WTC11 (cell line): ENCODE measurements around the gene WDR46. TPM values are rescaled to one million over a fixed set of nuclear protein-coding genes. Genes with fewer than 3 reads are reported as not detected.

ENCODE experiments used
- ATAC-seq: fragments of 200-7000 bp; cut with Tn5 transposase; 2 replicates; pipeline ENCODE4 v1.10.0; 2021; ENCODE audit warnings: mild to moderate bottlenecking, moderate library complexity
- CTCF ChIA-PET: fragments of 300-600 bp; sonication (Branson Sonifier 250); formaldehyde crosslinking; loops from one replicate; lab custom pipeline; 2021; ENCODE audit warnings: antibody characterized with exemption; lab: Charles Lee
- POLR2A ChIA-PET: fragments of 350-600 bp; sonication (Branson Sonifier 250); formaldehyde crosslinking; loops from one replicate; lab custom pipeline; 2021; ENCODE audit warnings: antibody characterized with exemption; lab: Charles Lee
- DNase-seq: peaks from one replicate; pipeline ENCODE4 v3.0.0; 2021; ENCODE audit warnings: low spot score
- H3K27ac Mint-ChIP-seq: 2 replicates; pipeline ENCODE4 v1.8.0; 2021; ENCODE audit warnings: mixed read lengths
- H3K27me3 Mint-ChIP-seq: 2 replicates; pipeline ENCODE4 v1.8.0; 2021; ENCODE audit warnings: low read depth, mild to moderate bottlenecking, moderate library complexity, mixed read lengths
- H3K36me3 Mint-ChIP-seq: 2 replicates; pipeline ENCODE4 v1.8.0; 2021; ENCODE audit warnings: mixed read lengths
- H3K4me1 Mint-ChIP-seq: 2 replicates; pipeline ENCODE4 v1.8.0; 2022; ENCODE audit warnings: mixed read lengths
- H3K4me3 Mint-ChIP-seq: 2 replicates; pipeline ENCODE4 v1.8.0; 2021; ENCODE audit warnings: mild to moderate bottlenecking, moderate library complexity, mixed read lengths
- H3K9me3 Mint-ChIP-seq: 2 replicates; pipeline ENCODE4 v1.8.0; 2021; ENCODE audit warnings: mixed read lengths
- ATF1 ChIP-seq: sonication (generic); formaldehyde crosslinking; IDR thresholded peaks from 2 replicates; pipeline ENCODE4 v1.8.1; 2023; ENCODE audit warnings: mild to moderate bottlenecking, moderate library complexity, missing genetic modification reagents
- CBFB ChIP-seq: sonication (generic); formaldehyde crosslinking; IDR thresholded peaks from 2 replicates; pipeline ENCODE4 v1.8.1; 2022; ENCODE audit warnings: mild to moderate bottlenecking, low read depth, missing genetic modification reagents
- CREM ChIP-seq: sonication (generic); formaldehyde crosslinking; IDR thresholded peaks from 2 replicates; pipeline ENCODE4 v1.8.1; 2022; ENCODE audit warnings: mild to moderate bottlenecking, missing genetic modification reagents, moderate library complexity
- E2F4 ChIP-seq: sonication (generic); formaldehyde crosslinking; IDR thresholded peaks from 2 replicates; pipeline ENCODE4 v1.8.1; 2022; ENCODE audit warnings: low read depth, mild to moderate bottlenecking, moderate library complexity, missing genetic modification reagents, borderline replicate concordance
- E2F5 ChIP-seq: sonication (generic); formaldehyde crosslinking; IDR thresholded peaks from 2 replicates; pipeline ENCODE4 v1.8.1; 2022; ENCODE audit warnings: mild to moderate bottlenecking, moderate library complexity, missing genetic modification reagents
- ELF4 ChIP-seq: sonication (generic); formaldehyde crosslinking; IDR thresholded peaks from 2 replicates; pipeline ENCODE4 v1.8.1; 2022; ENCODE audit warnings: low read depth, mild to moderate bottlenecking, moderate library complexity, missing genetic modification reagents
- EMX1 ChIP-seq: fragments of 250-450 bp; sonication (Bioruptor Pico); IDR thresholded peaks from 2 replicates; pipeline ENCODE4 v1.8.0; 2021; ENCODE audit warnings: mild to moderate bottlenecking
- ESRRA ChIP-seq: sonication (generic); formaldehyde crosslinking; IDR thresholded peaks from 2 replicates; pipeline ENCODE4 v1.8.1; 2022; ENCODE audit warnings: mild to moderate bottlenecking, missing genetic modification reagents, borderline replicate concordance
- ETV6 ChIP-seq: sonication (generic); formaldehyde crosslinking; IDR thresholded peaks from 2 replicates; pipeline ENCODE4 v1.8.1; 2022; ENCODE audit warnings: mild to moderate bottlenecking, missing genetic modification reagents
- FOXJ3 ChIP-seq: sonication (generic); formaldehyde crosslinking; IDR thresholded peaks from 2 replicates; pipeline ENCODE4 v1.9.0; 2021; ENCODE audit warnings: missing genetic modification reagents, mild to moderate bottlenecking, borderline replicate concordance
- FOXK1 ChIP-seq: sonication (generic); formaldehyde crosslinking; IDR thresholded peaks from 2 replicates; pipeline ENCODE4 v1.8.0; 2022; ENCODE audit warnings: mild to moderate bottlenecking, moderate library complexity, missing genetic modification reagents
- HMGA2 ChIP-seq: fragments of 250-450 bp; sonication (Bioruptor Pico); IDR thresholded peaks from 2 replicates; pipeline ENCODE4 v1.4.0; 2021; ENCODE audit warnings: mild to moderate bottlenecking, moderate library complexity
- IRF1 ChIP-seq: sonication (generic); formaldehyde crosslinking; IDR thresholded peaks from 2 replicates; pipeline ENCODE4 v1.8.0; 2023; ENCODE audit warnings: missing genetic modification reagents
- IRF2 ChIP-seq: sonication (generic); formaldehyde crosslinking; IDR thresholded peaks from 2 replicates; pipeline ENCODE4 v1.8.0; 2022; ENCODE audit warnings: low read depth, missing genetic modification reagents, borderline replicate concordance
- JAZF1 ChIP-seq: fragments of 250-450 bp; sonication (Bioruptor Pico); IDR thresholded peaks from 2 replicates; pipeline ENCODE4 v1.9.0; 2021; ENCODE audit warnings: moderate library complexity, mild to moderate bottlenecking, inconsistent platforms
- MXD4 ChIP-seq: fragments of 250-450 bp; sonication (Bioruptor Pico); IDR thresholded peaks from 2 replicates; pipeline ENCODE4 v1.8.0; 2021; ENCODE audit warnings: mild to moderate bottlenecking, moderate library complexity, borderline replicate concordance
- NFATC4 ChIP-seq: fragments of 250-450 bp; sonication (Bioruptor Pico); IDR thresholded peaks from 2 replicates; pipeline ENCODE4 v1.9.0; 2021; ENCODE audit warnings: mild to moderate bottlenecking
- NFYB ChIP-seq: sonication (generic); formaldehyde crosslinking; conservative IDR thresholded peaks from 2 replicates; pipeline ENCODE4 v1.8.0; 2022; ENCODE audit warnings: low read depth, missing genetic modification reagents
- NR1H2 ChIP-seq: sonication (generic); formaldehyde crosslinking; IDR thresholded peaks from 2 replicates; pipeline ENCODE4 v1.9.0; 2021; ENCODE audit warnings: mild to moderate bottlenecking, moderate library complexity, missing genetic modification reagents
- NR2C2 ChIP-seq: sonication (generic); formaldehyde crosslinking; IDR thresholded peaks from 2 replicates; pipeline ENCODE4 v1.8.0; 2022; ENCODE audit warnings: mild to moderate bottlenecking, missing genetic modification reagents
- RELA ChIP-seq: sonication (generic); formaldehyde crosslinking; IDR thresholded peaks from 2 replicates; pipeline ENCODE4 v1.8.1; 2022; ENCODE audit warnings: missing genetic modification reagents, mild to moderate bottlenecking, borderline replicate concordance
- RORB ChIP-seq: fragments of 250-450 bp; sonication (Bioruptor Pico); IDR thresholded peaks from 2 replicates; pipeline ENCODE4 v1.9.0; 2021; ENCODE audit warnings: mild to moderate bottlenecking
- TEAD1 ChIP-seq: sonication (generic); formaldehyde crosslinking; IDR thresholded peaks from 2 replicates; pipeline ENCODE4 v1.8.0; 2022; ENCODE audit warnings: mild to moderate bottlenecking, missing genetic modification reagents
- TP53 ChIP-seq: sonication (generic); formaldehyde crosslinking; IDR thresholded peaks from 2 replicates; pipeline ENCODE4 v1.8.1; 2023; ENCODE audit warnings: mild to moderate bottlenecking, missing genetic modification reagents
- ZNF138 ChIP-seq: sonication (generic); formaldehyde crosslinking; conservative IDR thresholded peaks from 2 replicates; pipeline ENCODE4 v1.8.1; 2022; ENCODE audit warnings: mild to moderate bottlenecking, moderate library complexity, missing genetic modification reagents
- ZNF219 ChIP-seq: sonication (generic); formaldehyde crosslinking; IDR thresholded peaks from 2 replicates; pipeline ENCODE4 v1.8.0; 2023; ENCODE audit warnings: missing genetic modification reagents, mild to moderate bottlenecking, borderline replicate concordance
- ZNF317 ChIP-seq: sonication (generic); formaldehyde crosslinking; IDR thresholded peaks from 2 replicates; pipeline ENCODE4 v1.8.1; 2023; ENCODE audit warnings: low read depth, mild to moderate bottlenecking, moderate library complexity, missing genetic modification reagents, borderline replicate concordance
- total RNA-seq: library from RNA; stranded (reverse); gene quantifications from 3 replicates; pipeline ENCODE4 v1.2.3, GENCODE V29; 2021
- TF ChIP-seq, protein P1 (sequence below): sonication (generic); formaldehyde crosslinking; IDR thresholded peaks from 2 replicates; pipeline ENCODE4 v1.8.0; 2023; ENCODE audit warnings: missing genetic modification reagents, mild to moderate bottlenecking, borderline replicate concordance
- TF ChIP-seq, protein P2 (sequence below): sonication (generic); formaldehyde crosslinking; IDR thresholded peaks from 2 replicates; pipeline ENCODE4 v1.8.1; 2023; ENCODE audit warnings: mild to moderate bottlenecking, missing genetic modification reagents

WDR46 gene
- total RNA-seq, 1 experiment from 2014 or later, result 94.5 TPM

DNA sequence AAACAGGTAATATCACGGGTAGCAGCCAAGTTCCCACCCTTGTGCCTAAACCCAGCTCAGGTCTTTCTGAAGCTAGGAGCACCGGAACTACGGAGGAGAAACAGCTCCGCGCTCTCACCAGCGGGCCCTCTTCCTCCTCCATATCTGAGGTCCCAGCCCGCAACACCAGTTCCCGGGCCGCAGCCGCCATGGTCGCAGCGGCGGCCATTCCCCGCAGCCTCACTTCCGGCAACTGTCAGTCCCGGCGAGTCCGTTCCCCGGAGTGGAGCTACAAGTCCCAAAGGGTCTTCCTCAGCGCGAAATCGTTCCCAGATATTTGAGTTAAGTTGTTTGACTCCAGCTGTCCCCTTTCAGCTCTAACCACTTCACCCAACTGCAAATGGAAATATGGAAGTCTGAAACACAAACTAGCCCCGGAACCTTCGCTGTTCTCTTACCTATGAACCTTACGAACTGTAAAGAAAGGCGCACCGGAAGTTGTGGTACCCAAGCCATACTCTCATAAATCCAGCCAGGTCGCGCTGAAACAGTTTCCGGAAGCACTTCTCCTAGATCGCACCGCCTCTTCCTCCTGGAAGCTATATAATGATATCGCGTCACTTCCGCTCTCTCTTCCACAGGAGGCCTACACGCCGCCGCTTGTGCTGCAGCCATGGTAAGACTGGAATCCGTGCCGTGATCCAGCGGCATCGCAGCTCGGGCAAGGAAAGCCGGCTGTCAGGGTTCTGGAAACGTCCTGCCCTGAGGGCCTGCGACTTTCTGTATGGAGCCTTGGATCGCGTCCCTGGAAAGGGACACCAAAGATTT, 17.4 kb downstream of the WDR46 start, which contains the start of the genes RPS18 and VPS52:
Gene RPS18 (plus strand): TSS at position 608 of the 807 bp plus-strand sequence. CDS start 45 bp downstream, at position 653.
Gene VPS52 (minus strand): TSS at position 409 of the 807 bp plus-strand sequence. CDS start 201 bp downstream, at position 208.
- POLR2A ChIA-PET, result interaction anchor here (0.7 to 2.1 kb wide), 11 partner anchors 8 to 300 kb away, joined by 3 to 8 read pairs (median 5); partner anchors contain the start of genes PFDN6, RING1 and WDR46
- H3K4me1 Mint-ChIP-seq, result peaks cover 50% of the 10 kb centered on the region
- peak within 1 kb of the TSS; percentile 96 for H3K4me3 Mint-ChIP-seq
- ATAC-seq, result peak; percentile 78
- DNase-seq, result peak; percentile 84
- no peaks in the 10 kb centered on the region for H3K27me3 Mint-ChIP-seq
- H3K27ac Mint-ChIP-seq, result peak within 1 kb of the TSS; percentile 100
- peaks cover 67% of the 10 kb centered on the region for H3K36me3 Mint-ChIP-seq
- H3K9me3 Mint-ChIP-seq, result no peaks in the 10 kb centered on the region
- CTCF ChIA-PET, result interaction anchor here (0.6 to 2.4 kb wide), 5 partner anchors 23 to 1017 kb away, joined by 3 to 10 read pairs (median 4); partner anchors contain the start of gene ZBTB22
- TF ChIP-seq RORB (CRISPR knock-in tag), result 0 out of 2 replicates have a peak, but pooled peaks have one; percentile 69
- TF ChIP-seq NR1H2, result no peak
- TF ChIP-seq HMGA2 (CRISPR knock-in tag), result no peak; the same call in none of the 2 replicates
- TF ChIP-seq ZNF219, result peak; percentile 74; the same call in 1 of the 2 replicates
- no peak for TF ChIP-seq IRF1
- TF ChIP-seq EMX1 (CRISPR knock-in tag), result no peak
- TF ChIP-seq ETV6 (CRISPR knock-in tag), result peak; percentile 62; the same call in 1 of the 2 replicates
- TF ChIP-seq ZNF138, result no peak
- no peak for TF ChIP-seq ZNF317 (CRISPR knock-in tag)
- no peak for TF ChIP-seq JAZF1 (CRISPR knock-in tag)
- TF ChIP-seq, protein P1, sequence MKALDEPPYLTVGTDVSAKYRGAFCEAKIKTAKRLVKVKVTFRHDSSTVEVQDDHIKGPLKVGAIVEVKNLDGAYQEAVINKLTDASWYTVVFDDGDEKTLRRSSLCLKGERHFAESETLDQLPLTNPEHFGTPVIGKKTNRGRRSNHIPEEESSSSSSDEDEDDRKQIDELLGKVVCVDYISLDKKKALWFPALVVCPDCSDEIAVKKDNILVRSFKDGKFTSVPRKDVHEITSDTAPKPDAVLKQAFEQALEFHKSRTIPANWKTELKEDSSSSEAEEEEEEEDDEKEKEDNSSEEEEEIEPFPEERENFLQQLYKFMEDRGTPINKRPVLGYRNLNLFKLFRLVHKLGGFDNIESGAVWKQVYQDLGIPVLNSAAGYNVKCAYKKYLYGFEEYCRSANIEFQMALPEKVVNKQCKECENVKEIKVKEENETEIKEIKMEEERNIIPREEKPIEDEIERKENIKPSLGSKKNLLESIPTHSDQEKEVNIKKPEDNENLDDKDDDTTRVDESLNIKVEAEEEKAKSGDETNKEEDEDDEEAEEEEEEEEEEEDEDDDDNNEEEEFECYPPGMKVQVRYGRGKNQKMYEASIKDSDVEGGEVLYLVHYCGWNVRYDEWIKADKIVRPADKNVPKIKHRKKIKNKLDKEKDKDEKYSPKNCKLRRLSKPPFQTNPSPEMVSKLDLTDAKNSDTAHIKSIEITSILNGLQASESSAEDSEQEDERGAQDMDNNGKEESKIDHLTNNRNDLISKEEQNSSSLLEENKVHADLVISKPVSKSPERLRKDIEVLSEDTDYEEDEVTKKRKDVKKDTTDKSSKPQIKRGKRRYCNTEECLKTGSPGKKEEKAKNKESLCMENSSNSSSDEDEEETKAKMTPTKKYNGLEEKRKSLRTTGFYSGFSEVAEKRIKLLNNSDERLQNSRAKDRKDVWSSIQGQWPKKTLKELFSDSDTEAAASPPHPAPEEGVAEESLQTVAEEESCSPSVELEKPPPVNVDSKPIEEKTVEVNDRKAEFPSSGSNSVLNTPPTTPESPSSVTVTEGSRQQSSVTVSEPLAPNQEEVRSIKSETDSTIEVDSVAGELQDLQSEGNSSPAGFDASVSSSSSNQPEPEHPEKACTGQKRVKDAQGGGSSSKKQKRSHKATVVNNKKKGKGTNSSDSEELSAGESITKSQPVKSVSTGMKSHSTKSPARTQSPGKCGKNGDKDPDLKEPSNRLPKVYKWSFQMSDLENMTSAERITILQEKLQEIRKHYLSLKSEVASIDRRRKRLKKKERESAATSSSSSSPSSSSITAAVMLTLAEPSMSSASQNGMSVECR (CRISPR knock-in tag), result no peak; the same call in 1 of the 2 replicates
- 0 out of 2 replicates have a peak, but pooled peaks have one; percentile 77 for TF ChIP-seq NFATC4
- no peak for TF ChIP-seq MXD4
- TF ChIP-seq ELF4 (CRISPR knock-in tag), result 0 out of 2 replicates have a peak, but pooled peaks have one; percentile 20
- peak; percentile 58; the same call in 1 of the 2 replicates for TF ChIP-seq TEAD1 (CRISPR knock-in tag)
- no peak for TF ChIP-seq TP53 (CRISPR knock-in tag)
- TF ChIP-seq ESRRA (CRISPR knock-in tag), result no peak
- TF ChIP-seq, protein P2, sequence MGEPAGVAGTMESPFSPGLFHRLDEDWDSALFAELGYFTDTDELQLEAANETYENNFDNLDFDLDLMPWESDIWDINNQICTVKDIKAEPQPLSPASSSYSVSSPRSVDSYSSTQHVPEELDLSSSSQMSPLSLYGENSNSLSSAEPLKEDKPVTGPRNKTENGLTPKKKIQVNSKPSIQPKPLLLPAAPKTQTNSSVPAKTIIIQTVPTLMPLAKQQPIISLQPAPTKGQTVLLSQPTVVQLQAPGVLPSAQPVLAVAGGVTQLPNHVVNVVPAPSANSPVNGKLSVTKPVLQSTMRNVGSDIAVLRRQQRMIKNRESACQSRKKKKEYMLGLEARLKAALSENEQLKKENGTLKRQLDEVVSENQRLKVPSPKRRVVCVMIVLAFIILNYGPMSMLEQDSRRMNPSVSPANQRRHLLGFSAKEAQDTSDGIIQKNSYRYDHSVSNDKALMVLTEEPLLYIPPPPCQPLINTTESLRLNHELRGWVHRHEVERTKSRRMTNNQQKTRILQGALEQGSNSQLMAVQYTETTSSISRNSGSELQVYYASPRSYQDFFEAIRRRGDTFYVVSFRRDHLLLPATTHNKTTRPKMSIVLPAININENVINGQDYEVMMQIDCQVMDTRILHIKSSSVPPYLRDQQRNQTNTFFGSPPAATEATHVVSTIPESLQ (CRISPR knock-in tag), result no peak
- TF ChIP-seq ATF1, result no peak
- no peak for TF ChIP-seq RELA (CRISPR knock-in tag)
- TF ChIP-seq IRF2 (CRISPR knock-in tag), result no peak
- TF ChIP-seq CBFB (CRISPR knock-in tag), result no peak
- TF ChIP-seq FOXK1 (CRISPR knock-in tag), result peak; percentile 89
- TF ChIP-seq NFYB, result no peak
- TF ChIP-seq FOXJ3 (CRISPR knock-in tag), result no peak
- 0 out of 2 replicates have a peak, but pooled peaks have one; percentile 44 for TF ChIP-seq E2F5
- peak; percentile 73 for TF ChIP-seq NR2C2
- TF ChIP-seq E2F4 (CRISPR knock-in tag), result no peak
- TF ChIP-seq CREM, result peak; percentile 94
